ENCODE measurements around the gene MYEF2.

The MYEF2 gene

DNA sequence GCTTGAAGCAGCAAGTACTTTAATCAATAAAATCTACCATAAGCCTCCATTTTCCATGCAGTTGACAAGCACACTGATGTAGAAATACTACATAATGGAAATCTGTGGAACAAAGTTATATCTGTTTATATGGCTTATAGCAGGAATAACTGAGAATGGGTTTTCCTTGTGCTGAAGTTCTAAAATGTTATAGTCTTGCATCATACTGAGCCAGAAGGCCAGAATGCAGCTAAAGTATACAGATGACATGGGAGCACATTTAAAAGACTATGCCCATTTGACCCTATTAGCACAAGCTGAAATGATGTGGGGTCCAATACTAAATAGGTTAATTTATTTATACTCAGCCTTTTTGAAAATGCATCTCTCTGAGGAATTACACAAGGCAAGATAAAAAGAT lies 32.2 kb downstream of the MYEF2 start:
- no peak overlapping the region for H3K9ac ChIP-seq (ENCODE audit: insufficient read length, low read depth)
- H3K36me3 ChIP-seq (ENCODE audit: insufficient read depth, insufficient read length, low read length) = peaks cover 24% of the 10 kb centered on the region
- no peak for TF ChIP-seq ZNF274 (IDR thresholded peaks at IDR 0.05; ENCODE audit: low read depth, low read length)
- TF ChIP-seq YY1 (IDR thresholded peaks at IDR 0.05; ENCODE audit: insufficient read depth, insufficient read length) = no peak
- no peak for TF ChIP-seq SUZ12 (IDR thresholded peaks at IDR 0.05; ENCODE audit: extremely low read depth, insufficient read depth, insufficient read length)
- no peaks in the 10 kb centered on the region for H3K4me1 ChIP-seq (ENCODE audit: insufficient read depth, insufficient read length)
- H3K9me3 ChIP-seq (ENCODE audit: insufficient read depth, low read length) = no peaks in the 10 kb centered on the region
- H3K27me3 ChIP-seq (ENCODE audit: insufficient read depth, insufficient read length) = no peaks in the 10 kb centered on the region
- no peak for DNase-seq (ENCODE audit: low read depth, low spot score)
- H3K4me3 ChIP-seq (ENCODE audit: insufficient read length, low read depth) = no peak overlapping the region

- Histone ChIP-seq H3K4me3 (ENCODE audit: insufficient read length, low read depth) (no peak overlapping the region), H3K36me3 (ENCODE audit: insufficient read depth, insufficient read length, low read length) (peaks cover 24% of the 10 kb centered on the region), H3K9me3 (ENCODE audit: insufficient read depth, low read length) (no peaks in the 10 kb centered on the region), H3K9ac (ENCODE audit: insufficient read length, low read depth) (no peak overlapping the region), H3K27me3 (ENCODE audit: insufficient read depth, insufficient read length) (no peaks in the 10 kb centered on the region), H3K4me1 (ENCODE audit: insufficient read depth, insufficient read length) (no peaks in the 10 kb centered on the region)
- no peak for TF ChIP-seq SUZ12 (IDR thresholded peaks at IDR 0.05; ENCODE audit: extremely low read depth, insufficient read depth, insufficient read length)
- TF ChIP-seq ZNF274 (IDR thresholded peaks at IDR 0.05; ENCODE audit: low read depth, low read length) = no peak
- TF ChIP-seq YY1 (IDR thresholded peaks at IDR 0.05; ENCODE audit: insufficient read depth, insufficient read length) = no peak
- no peak for DNase-seq (ENCODE audit: low read depth, low spot score)
These were observed 33.2 kb downstream of the MYEF2 start for GRCh38 chr15:48144889-48145288.

DNA sequence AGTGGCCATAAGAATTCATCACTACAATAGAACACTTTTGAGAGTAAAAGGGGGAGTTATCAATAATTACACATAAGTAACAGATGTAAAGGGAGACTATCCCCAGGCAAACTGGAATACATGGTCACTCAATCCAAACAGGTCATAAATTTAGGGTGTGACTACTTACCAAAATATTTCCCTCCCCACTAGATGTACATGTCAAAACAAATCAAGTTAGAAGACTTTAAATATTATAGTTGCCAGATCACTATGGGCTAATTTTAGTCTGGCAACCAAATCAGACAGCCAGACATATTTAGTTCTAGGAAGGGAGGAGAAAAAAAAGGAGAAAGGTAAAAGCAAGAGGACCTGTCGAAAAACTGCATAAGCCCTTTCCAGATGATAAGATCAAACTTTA lies 34.2 kb downstream of the MYEF2 start:
- no peak overlapping the region for H3K9ac ChIP-seq (ENCODE audit: insufficient read length, low read depth)
- TF ChIP-seq YY1 (IDR thresholded peaks at IDR 0.05; ENCODE audit: insufficient read depth, insufficient read length) = no peak
- TF ChIP-seq ZNF274 (IDR thresholded peaks at IDR 0.05; ENCODE audit: low read depth, low read length) = no peak
- no peak for TF ChIP-seq SUZ12 (IDR thresholded peaks at IDR 0.05; ENCODE audit: extremely low read depth, insufficient read depth, insufficient read length)
- no peaks in the 10 kb centered on the region for H3K9me3 ChIP-seq (ENCODE audit: insufficient read depth, low read length)
- no peaks in the 10 kb centered on the region for H3K4me1 ChIP-seq (ENCODE audit: insufficient read depth, insufficient read length)
- no peak for DNase-seq (ENCODE audit: low read depth, low spot score)
- H3K4me3 ChIP-seq (ENCODE audit: insufficient read length, low read depth) = no peak overlapping the region
- H3K36me3 ChIP-seq (ENCODE audit: insufficient read depth, insufficient read length, low read length) = peaks cover 19% of the 10 kb centered on the region
- H3K27me3 ChIP-seq (ENCODE audit: insufficient read depth, insufficient read length) = no peaks in the 10 kb centered on the region

DNA sequence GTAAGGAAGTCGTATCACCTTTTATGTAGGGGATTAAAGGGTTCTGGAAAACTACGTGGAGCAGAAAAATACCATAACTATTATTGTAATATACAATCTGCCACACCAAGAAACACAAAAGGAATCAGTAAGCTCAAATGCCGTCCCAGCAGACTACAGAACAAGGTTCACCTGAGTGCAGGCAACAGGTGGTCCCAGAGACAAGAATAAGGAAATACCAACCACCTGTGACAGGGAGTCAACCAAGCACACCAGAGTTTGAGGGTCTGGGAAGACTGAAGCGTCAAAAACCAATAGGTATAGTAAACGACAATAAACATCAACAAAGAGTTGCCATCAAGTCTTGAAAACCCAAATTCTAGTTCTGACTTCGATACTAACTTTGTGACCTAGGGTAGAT lies 45.2 kb downstream of the MYEF2 start:
- H3K9me3 ChIP-seq (ENCODE audit: insufficient read depth, low read length) = no peaks in the 10 kb centered on the region
- H3K36me3 ChIP-seq (ENCODE audit: insufficient read depth, insufficient read length, low read length) = no peaks in the 10 kb centered on the region
- no peak for DNase-seq (ENCODE audit: low read depth, low spot score)
- no peaks in the 10 kb centered on the region for H3K27me3 ChIP-seq (ENCODE audit: insufficient read depth, insufficient read length)
- no peak for TF ChIP-seq SUZ12 (IDR thresholded peaks at IDR 0.05; ENCODE audit: extremely low read depth, insufficient read depth, insufficient read length)
- TF ChIP-seq YY1 (IDR thresholded peaks at IDR 0.05; ENCODE audit: insufficient read depth, insufficient read length) = no peak
- no peak for TF ChIP-seq ZNF274 (IDR thresholded peaks at IDR 0.05; ENCODE audit: low read depth, low read length)
- no peak overlapping the region for H3K4me3 ChIP-seq (ENCODE audit: insufficient read length, low read depth)
- no peak overlapping the region for H3K9ac ChIP-seq (ENCODE audit: insufficient read length, low read depth)
- H3K4me1 ChIP-seq (ENCODE audit: insufficient read depth, insufficient read length) = no peaks in the 10 kb centered on the region

- Histone ChIP-seq H3K36me3 (ENCODE audit: insufficient read depth, insufficient read length, low read length) (no peaks in the 10 kb centered on the region), H3K4me1 (ENCODE audit: insufficient read depth, insufficient read length) (no peaks in the 10 kb centered on the region), H3K9me3 (ENCODE audit: insufficient read depth, low read length) (no peaks in the 10 kb centered on the region), H3K9ac (ENCODE audit: insufficient read length, low read depth) (no peak overlapping the region), H3K4me3 (ENCODE audit: insufficient read length, low read depth) (no peak overlapping the region), H3K27me3 (ENCODE audit: insufficient read depth, insufficient read length) (no peaks in the 10 kb centered on the region)
- TF ChIP-seq SUZ12 (IDR thresholded peaks at IDR 0.05; ENCODE audit: extremely low read depth, insufficient read depth, insufficient read length) (no peak), YY1 (IDR thresholded peaks at IDR 0.05; ENCODE audit: insufficient read depth, insufficient read length) (no peak), ZNF274 (IDR thresholded peaks at IDR 0.05; ENCODE audit: low read depth, low read length) (no peak)
- DNase-seq (ENCODE audit: low read depth, low spot score) = no peak
These were observed 46.8 kb downstream of the MYEF2 start for GRCh38 chr15:48131324-48131723.

- H3K9ac ChIP-seq (ENCODE audit: insufficient read length, low read depth) = no peak overlapping the region
- H3K4me3 ChIP-seq (ENCODE audit: insufficient read length, low read depth) = no peak overlapping the region
- DNase-seq (ENCODE audit: low read depth, low spot score) = no peak
- H3K36me3 ChIP-seq (ENCODE audit: insufficient read depth, insufficient read length, low read length) = no peaks in the 10 kb centered on the region
- no peaks in the 10 kb centered on the region for H3K27me3 ChIP-seq (ENCODE audit: insufficient read depth, insufficient read length)
- H3K9me3 ChIP-seq (ENCODE audit: insufficient read depth, low read length) = no peaks in the 10 kb centered on the region
- H3K4me1 ChIP-seq (ENCODE audit: insufficient read depth, insufficient read length) = no peaks in the 10 kb centered on the region
- TF ChIP-seq ZNF274 (IDR thresholded peaks at IDR 0.05; ENCODE audit: low read depth, low read length) (no peak), YY1 (IDR thresholded peaks at IDR 0.05; ENCODE audit: insufficient read depth, insufficient read length) (no peak), SUZ12 (IDR thresholded peaks at IDR 0.05; ENCODE audit: extremely low read depth, insufficient read depth, insufficient read length) (no peak)
These were observed 51.3 kb downstream of the MYEF2 start for GRCh38 chr15:48126667-48127355.

- no peak for TF ChIP-seq YY1 (IDR thresholded peaks at IDR 0.05; ENCODE audit: insufficient read depth, insufficient read length)
- TF ChIP-seq SUZ12 (IDR thresholded peaks at IDR 0.05; ENCODE audit: extremely low read depth, insufficient read depth, insufficient read length) = no peak
- no peak for TF ChIP-seq ZNF274 (IDR thresholded peaks at IDR 0.05; ENCODE audit: low read depth, low read length)
- DNase-seq (ENCODE audit: low read depth, low spot score) = no peak
- Histone ChIP-seq H3K27me3 (ENCODE audit: insufficient read depth, insufficient read length) (no peaks in the 10 kb centered on the region), H3K4me3 (ENCODE audit: insufficient read length, low read depth) (no peak overlapping the region), H3K4me1 (ENCODE audit: insufficient read depth, insufficient read length) (no peaks in the 10 kb centered on the region), H3K9ac (ENCODE audit: insufficient read length, low read depth) (no peak overlapping the region), H3K36me3 (ENCODE audit: insufficient read depth, insufficient read length, low read length) (no peaks in the 10 kb centered on the region), H3K9me3 (ENCODE audit: insufficient read depth, low read length) (no peaks in the 10 kb centered on the region)
These were observed 56.2 kb downstream of the MYEF2 start for GRCh38 chr15:48121849-48122248.
